ENCODE data around the gene ACP5.
"Not testable (repeated sequence)": the region's sequence is repeated elsewhere in the genome, so short reads cannot be mapped to it uniquely, and the experiment has no call there.

The ACP5 gene

GRCh38 chr19:11577451-11578257, at the start of gene ACP5:
ACP5 (minus strand) TSS chr19:11577645; CDS start chr19:11577317, 328 bp downstream.
- DNase-seq (ENCODE audit: low spot score), result no peak

- no peak for DNase-seq (ENCODE audit: low spot score)
Measured at GRCh38 chr19:11626252-11626651, 48.8 kb upstream of the ACP5 start.

GRCh38 chr19:11624069-11624463, 46.6 kb upstream of the ACP5 start:
- DNase-seq (ENCODE audit: low spot score), result no peak

- not testable (repeated sequence) for DNase-seq (ENCODE audit: low spot score)
Measured at GRCh38 chr19:11622401-11622800, 45.0 kb upstream of the ACP5 start.

GRCh38 chr19:11620553-11620952, 43.1 kb upstream of the ACP5 start:
- no peak for DNase-seq (ENCODE audit: low spot score)

GRCh38 chr19:11617180-11618062, 40.0 kb upstream of the ACP5 start:
- DNase-seq (ENCODE audit: low spot score), result no peak

- no peak for DNase-seq (ENCODE audit: low spot score)
Measured at GRCh38 chr19:11612816-11613511, 35.5 kb upstream of the ACP5 start.

GRCh38 chr19:11611730-11612129, 34.3 kb upstream of the ACP5 start:
- DNase-seq (ENCODE audit: low spot score), result no peak

- DNase-seq (ENCODE audit: low spot score), result no peak
Measured at GRCh38 chr19:11606484-11606883, 29.0 kb upstream of the ACP5 start.

- not testable (repeated sequence) for DNase-seq (ENCODE audit: low spot score)
Measured at GRCh38 chr19:11599704-11600103, 22.3 kb upstream of the ACP5 start.

GRCh38 chr19:11598746-11599145, 21.3 kb upstream of the ACP5 start:
- no peak for DNase-seq (ENCODE audit: low spot score)

GRCh38 chr19:11598103-11598483, 20.6 kb upstream of the ACP5 start:
- no peak for DNase-seq (ENCODE audit: low spot score)

- DNase-seq (ENCODE audit: low spot score), result peak; percentile 96
Measured at GRCh38 chr19:11597202-11598102, 20.0 kb upstream of the ACP5 start, which contains the start of gene ZNF627. ZNF627 (plus strand) TSS chr19:11597483; CDS start chr19:11597628, 145 bp downstream.

- DNase-seq (ENCODE audit: low spot score), result no peak
Measured at GRCh38 chr19:11596156-11596555, 18.7 kb upstream of the ACP5 start.

- no peak for DNase-seq (ENCODE audit: low spot score)
Measured at GRCh38 chr19:11594084-11594483, 16.6 kb upstream of the ACP5 start.

GRCh38 chr19:11587975-11588631, 10.7 kb upstream of the ACP5 start:
- DNase-seq (ENCODE audit: low spot score), result no peak

GRCh38 chr19:11587302-11587974, 10.0 kb upstream of the ACP5 start:
- DNase-seq (ENCODE audit: low spot score), result peak; percentile 68

- no peak for DNase-seq (ENCODE audit: low spot score)
Measured at GRCh38 chr19:11586331-11586730, 8.9 kb upstream of the ACP5 start.

GRCh38 chr19:11581740-11582139, 4.3 kb upstream of the ACP5 start:
- DNase-seq (ENCODE audit: low spot score), result peak; percentile 51

- no peak for DNase-seq (ENCODE audit: low spot score)
Measured at GRCh38 chr19:11580116-11580515, 2.7 kb upstream of the ACP5 start.
